K562 (cell line): ENCODE data around the gene ANGEL2. TPM values are rescaled to one million over a fixed set of nuclear protein-coding genes. Genes with fewer than 3 reads are reported as not detected.
"Not testable (repeated sequence)": the region's sequence is repeated elsewhere in the genome, so short reads cannot be mapped to it uniquely, and the experiment has no call there.

Experiments used
- ARID1B ChIP-seq: fragments of 450-650 bp; IDR thresholded peaks from 2 replicates; pipeline ENCODE4 v1.6.1; 2016; ENCODE audit warnings: antibody characterized with exemption, mild to moderate bottlenecking, inconsistent platforms
- CBFA2T3 ChIP-seq: fragments of 450-650 bp; IDR thresholded peaks from 2 replicates; pipeline ENCODE4 v1.6.1; 2017
- CEBPG ChIP-seq, 3 experiments: fragments of 200-800 bp in 1 of 3; sonication (Bioruptor generic) in 1 of 3; sonication (generic) in 1 of 3; formaldehyde crosslinking in 1 of 3; IDR thresholded peaks in 2 of 3; conservative IDR thresholded peaks in 1 of 3; 2 replicates each; pipeline versions ENCODE4 v1.6.1 to v1.8.0; 2016 to 2022; ENCODE audit warnings: missing compliant biosample characterization in 2 of 3, missing genetic modification characterization in 2 of 3, mild to moderate bottlenecking in 1 of 3, missing genetic modification reagents in 1 of 3
- E2F6 ChIP-seq, 2 experiments: IDR thresholded peaks; 2 replicates each; pipeline ENCODE4 v1.6.1; 2011; ENCODE audit warnings: borderline replicate concordance in 1 of 2, control low read depth in 1 of 2, low read depth in 1 of 2, low read length in 1 of 2, mild to moderate bottlenecking in 1 of 2, mixed read lengths in 1 of 2, moderate library complexity in 1 of 2; ENCODE audit not compliant: insufficient read depth in 1 of 2, insufficient read length in 1 of 2, poor library complexity in 1 of 2, severe bottlenecking in 1 of 2; ENCODE audit errors: extremely low read depth in 1 of 2
- FOXA3 ChIP-seq, 2 experiments: fragments of 450-650 bp in 1 of 2; sonication (generic) in 1 of 2; formaldehyde crosslinking; IDR thresholded peaks in 1 of 2; conservative IDR thresholded peaks in 1 of 2; 2 replicates each; pipeline versions ENCODE4 v1.4.0 to v1.8.0; 2020 to 2022; ENCODE audit warnings: mild to moderate bottlenecking in 2 of 2, missing genetic modification reagents in 1 of 2
- HDAC2 ChIP-seq: fragments of 450-650 bp; IDR thresholded peaks from 2 replicates; pipeline ENCODE4 v1.6.1; 2016; ENCODE audit warnings: mild to moderate bottlenecking
- JUND ChIP-seq, 2 experiments: IDR thresholded peaks; 2 replicates in 1 of 2; 3 replicates in 1 of 2; pipeline ENCODE4 v1.6.1; 2011; ENCODE audit warnings: borderline replicate concordance in 2 of 2, low read depth in 2 of 2, low read length in 2 of 2, improper control_type of control experiment in 1 of 2, missing biosample characterization in 1 of 2, missing genetic modification characterization in 1 of 2, missing genetic modification reagents in 1 of 2
- LCOR ChIP-seq: sonication (generic); formaldehyde crosslinking; IDR thresholded peaks from 2 replicates; pipeline ENCODE4 v1.8.0; 2022; ENCODE audit warnings: mild to moderate bottlenecking, missing genetic modification reagents
- OTX1 ChIP-seq: fragments of 450-650 bp; formaldehyde crosslinking; IDR thresholded peaks from 2 replicates; pipeline ENCODE4 v1.4.0; 2022; ENCODE audit warnings: mild to moderate bottlenecking
- SP1 ChIP-seq: sonication (generic); formaldehyde crosslinking; IDR thresholded peaks from 2 replicates; pipeline ENCODE4 v1.8.1; 2022; ENCODE audit warnings: mild to moderate bottlenecking, missing genetic modification reagents
- TAF7 ChIP-seq: fragments of 450-650 bp; IDR thresholded peaks from 2 replicates; pipeline ENCODE4 v1.6.1; 2016; ENCODE audit warnings: missing genetic modification characterization, missing compliant biosample characterization
- TCF3 ChIP-seq: sonication (generic); formaldehyde crosslinking; IDR thresholded peaks from 2 replicates; pipeline ENCODE4 v1.4.0; 2020; ENCODE audit warnings: mild to moderate bottlenecking, missing genetic modification reagents
- ZNF311 ChIP-seq: fragments of 250-450 bp; sonication (Bioruptor Pico); IDR thresholded peaks from 2 replicates; pipeline ENCODE4 v1.4.0; 2020; ENCODE audit warnings: mild to moderate bottlenecking, moderate library complexity
- ZNF395 ChIP-seq: fragments of 200-800 bp; sonication (Bioruptor generic); IDR thresholded peaks from 2 replicates; pipeline ENCODE4 v1.6.1; 2017; ENCODE audit warnings: missing genetic modification characterization, missing compliant biosample characterization
- polyA plus RNA-seq, 8 experiments: library from polyadenylated mRNA; depleted of rRNA in 4 of 8; stranded (reverse) in 5 of 8; unstranded in 3 of 8; fragments of >200 nt; fragmentation: Nextera tagmentation in 2 of 8; fragmentation: Illumina TruSeq in 1 of 8; extraction: Ambion mirVana in 2 of 8; extraction: Trizol in 1 of 8; gene quantifications; 2 replicates each; pipeline versions ENCODE4 v1.2.1 to v1.2.3, GENCODE V29; 2011 to 2014; ENCODE audit warnings: inconsistent platforms in 1 of 8, missing spikeins in 1 of 8
- total RNA-seq, 7 experiments: library from RNA; depleted of rRNA in 6 of 7; stranded (reverse); fragments of >200 nt in 6 of 7; fragmentation: Illumina TruSeq in 2 of 7; extraction: Trizol in 2 of 7; gene quantifications; 2 replicates each; pipeline versions ENCODE4 v1.2.1 to v1.2.3, GENCODE V29; 2011 to 2021; ENCODE audit warnings: low replicate concordance in 1 of 7
- TF ChIP-seq, protein P1 (sequence below): fragments of 450-650 bp; IDR thresholded peaks from 2 replicates; pipeline ENCODE4 v1.6.1; 2014; ENCODE audit warnings: low read depth, mild to moderate bottlenecking, moderate library complexity, borderline replicate concordance
- TF ChIP-seq, protein P2 (sequence below): fragments of 450-650 bp; IDR thresholded peaks from 2 replicates; pipeline ENCODE4 v1.6.1; 2017; ENCODE audit warnings: antibody characterized with exemption, mild to moderate bottlenecking

The ANGEL2 gene
- total and polyA plus RNA-seq, 9 of the 15 experiments (the other 6 are each of a cell fraction or from before 2014, with no cell fraction given), result 6.8 to 34.6 (median 26.2) TPM

DNA sequence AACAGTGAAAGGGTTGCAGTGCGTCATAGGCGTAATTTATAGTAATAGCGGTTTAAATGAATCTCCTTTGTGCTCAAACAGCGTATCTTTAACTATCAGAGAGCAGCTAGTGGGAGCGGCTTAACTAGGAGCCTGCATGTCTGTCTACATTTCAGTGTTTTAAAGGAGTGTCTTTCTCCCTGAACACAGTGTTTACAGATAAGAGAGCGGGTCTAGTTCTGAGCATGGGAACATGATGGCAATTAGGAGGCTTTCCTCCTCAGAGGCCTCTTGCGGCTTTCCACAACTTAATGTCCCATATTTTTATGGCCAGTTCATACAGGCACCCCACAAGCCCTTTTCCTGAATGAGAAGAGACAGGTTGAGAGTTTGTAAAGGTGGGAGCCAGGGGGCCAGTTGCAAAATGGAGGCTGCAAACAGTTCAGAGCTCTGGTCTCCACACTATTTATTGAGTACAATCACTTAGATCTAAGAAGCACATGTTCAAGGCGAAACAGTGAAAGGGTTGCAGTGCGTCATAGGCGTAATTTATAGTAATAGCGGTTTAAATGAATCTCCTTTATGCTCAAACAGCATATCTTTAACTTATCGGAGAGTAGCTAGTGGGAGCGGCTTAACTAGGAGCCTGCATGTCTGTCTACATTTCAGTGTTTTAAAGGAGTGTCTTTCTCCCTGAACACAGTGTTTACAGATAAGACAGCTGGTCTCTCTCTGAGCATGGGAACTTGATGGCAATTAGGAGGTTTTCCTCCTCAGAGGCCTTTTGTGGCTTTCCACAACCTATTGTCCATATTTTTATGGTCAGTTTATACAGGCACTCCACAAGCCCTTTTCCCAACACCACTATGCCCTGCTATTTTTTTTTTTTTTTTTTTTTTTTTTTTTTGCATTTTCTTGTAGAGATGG, 29.9 kb upstream of the ANGEL2 start (continued):
- TF ChIP-seq SP1 (CRISPR knock-in tag), result peak; percentile 58; the same call in 1 of the 2 replicates
- peak; percentile 36; the same call in 1 of the 2 replicates for TF ChIP-seq LCOR
- peak; percentile 63; the same call in 1 of the 2 replicates for TF ChIP-seq ZNF311 (CRISPR knock-in tag)
- TF ChIP-seq, protein P1, sequence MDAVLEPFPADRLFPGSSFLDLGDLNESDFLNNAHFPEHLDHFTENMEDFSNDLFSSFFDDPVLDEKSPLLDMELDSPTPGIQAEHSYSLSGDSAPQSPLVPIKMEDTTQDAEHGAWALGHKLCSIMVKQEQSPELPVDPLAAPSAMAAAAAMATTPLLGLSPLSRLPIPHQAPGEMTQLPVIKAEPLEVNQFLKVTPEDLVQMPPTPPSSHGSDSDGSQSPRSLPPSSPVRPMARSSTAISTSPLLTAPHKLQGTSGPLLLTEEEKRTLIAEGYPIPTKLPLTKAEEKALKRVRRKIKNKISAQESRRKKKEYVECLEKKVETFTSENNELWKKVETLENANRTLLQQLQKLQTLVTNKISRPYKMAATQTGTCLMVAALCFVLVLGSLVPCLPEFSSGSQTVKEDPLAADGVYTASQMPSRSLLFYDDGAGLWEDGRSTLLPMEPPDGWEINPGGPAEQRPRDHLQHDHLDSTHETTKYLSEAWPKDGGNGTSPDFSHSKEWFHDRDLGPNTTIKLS, result peak; percentile 65; the same call in 1 of the 2 replicates
- TF ChIP-seq TCF3, result peak; percentile 75
- TF ChIP-seq E2F6 (IDR thresholded peaks at IDR 0.05; ENCODE audit: borderline replicate concordance in 1 of 2, extremely low read depth in 1 of 2, insufficient read depth in 1 of 2, insufficient read length in 1 of 2, low read depth in 1 of 2, low read length in 1 of 2, poor library complexity in 1 of 2, severe bottlenecking in 1 of 2), result peak in 1 of 2 experiments; percentile 7
- TF ChIP-seq ARID1B, result peak; percentile 74
- TF ChIP-seq JUND (IDR thresholded peaks at IDR 0.05; ENCODE audit: borderline replicate concordance, low read depth, low read length), result 0 out of 2 replicates have a peak, but pooled peaks have one; percentile 13
- peak; percentile 57; the same call in 2 of the 3 replicates for TF ChIP-seq JUND (tag; IDR thresholded peaks at IDR 0.05; ENCODE audit: borderline replicate concordance, low read depth, low read length)
- TF ChIP-seq CBFA2T3, result peak; percentile 63
- TF ChIP-seq OTX1 (CRISPR knock-in tag), result peak; percentile 50; the same call in 1 of the 2 replicates
- peak; percentile 83 for TF ChIP-seq ZNF395 (CRISPR knock-in tag)
- TF ChIP-seq TAF7, result peak; percentile 82
- peak in 1 of 2 experiments; percentile 56; a peak in 2 of 4 replicates for TF ChIP-seq FOXA3 (CRISPR knock-in tag; conservative IDR thresholded peaks at IDR 0.05 in 1 of 2, IDR thresholded peaks at IDR 0.05 in 1 of 2)
- TF ChIP-seq CEBPG (CRISPR knock-in tag; IDR thresholded peaks at IDR 0.05), result not testable (repeated sequence)
- peak in 1 of 2 experiments; percentile 17; a peak in 1 of 4 replicates for TF ChIP-seq CEBPG (tag; conservative IDR thresholded peaks at IDR 0.05 in 1 of 2, IDR thresholded peaks at IDR 0.05 in 1 of 2)
- peak; percentile 66; the same call in 1 of the 2 replicates for TF ChIP-seq HDAC2
- TF ChIP-seq, protein P2, sequence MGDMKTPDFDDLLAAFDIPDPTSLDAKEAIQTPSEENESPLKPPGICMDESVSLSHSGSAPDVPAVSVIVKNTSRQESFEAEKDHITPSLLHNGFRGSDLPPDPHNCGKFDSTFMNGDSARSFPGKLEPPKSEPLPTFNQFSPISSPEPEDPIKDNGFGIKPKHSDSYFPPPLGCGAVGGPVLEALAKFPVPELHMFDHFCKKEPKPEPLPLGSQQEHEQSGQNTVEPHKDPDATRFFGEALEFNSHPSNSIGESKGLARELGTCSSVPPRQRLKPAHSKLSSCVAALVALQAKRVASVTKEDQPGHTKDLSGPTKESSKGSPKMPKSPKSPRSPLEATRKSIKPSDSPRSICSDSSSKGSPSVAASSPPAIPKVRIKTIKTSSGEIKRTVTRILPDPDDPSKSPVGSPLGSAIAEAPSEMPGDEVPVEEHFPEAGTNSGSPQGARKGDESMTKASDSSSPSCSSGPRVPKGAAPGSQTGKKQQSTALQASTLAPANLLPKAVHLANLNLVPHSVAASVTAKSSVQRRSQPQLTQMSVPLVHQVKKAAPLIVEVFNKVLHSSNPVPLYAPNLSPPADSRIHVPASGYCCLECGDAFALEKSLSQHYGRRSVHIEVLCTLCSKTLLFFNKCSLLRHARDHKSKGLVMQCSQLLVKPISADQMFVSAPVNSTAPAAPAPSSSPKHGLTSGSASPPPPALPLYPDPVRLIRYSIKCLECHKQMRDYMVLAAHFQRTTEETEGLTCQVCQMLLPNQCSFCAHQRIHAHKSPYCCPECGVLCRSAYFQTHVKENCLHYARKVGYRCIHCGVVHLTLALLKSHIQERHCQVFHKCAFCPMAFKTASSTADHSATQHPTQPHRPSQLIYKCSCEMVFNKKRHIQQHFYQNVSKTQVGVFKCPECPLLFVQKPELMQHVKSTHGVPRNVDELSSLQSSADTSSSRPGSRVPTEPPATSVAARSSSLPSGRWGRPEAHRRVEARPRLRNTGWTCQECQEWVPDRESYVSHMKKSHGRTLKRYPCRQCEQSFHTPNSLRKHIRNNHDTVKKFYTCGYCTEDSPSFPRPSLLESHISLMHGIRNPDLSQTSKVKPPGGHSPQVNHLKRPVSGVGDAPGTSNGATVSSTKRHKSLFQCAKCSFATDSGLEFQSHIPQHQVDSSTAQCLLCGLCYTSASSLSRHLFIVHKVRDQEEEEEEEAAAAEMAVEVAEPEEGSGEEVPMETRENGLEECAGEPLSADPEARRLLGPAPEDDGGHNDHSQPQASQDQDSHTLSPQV, result peak; percentile 87
